DOHH2 (cell line): ENCODE results near the gene EIF2S1.

Source experiments
- CTCF ChIP-seq: fragments of 200-600 bp; sonication (generic); IDR thresholded peaks from one replicate; pipeline ENCODE4 v1.5.1; 2014; ENCODE audit warnings: antibody characterized with exemption, mild to moderate bottlenecking, low read depth, low read length; ENCODE audit not compliant: poor library complexity, severe bottlenecking
- EZH2phosphoT487 ChIP-seq: fragments of 200-600 bp; sonication (generic); IDR thresholded peaks from 2 replicates; pipeline ENCODE4 v1.6.1; 2017; ENCODE audit warnings: borderline replicate concordance, mild to moderate bottlenecking, antibody characterized with exemption, low read length, moderate library complexity, mixed read lengths

GRCh38 chr14:67370830-67371229 lies 10.7 kb downstream of the EIF2S1 start:
- TF ChIP-seq CTCF = no peak
- no peak for TF ChIP-seq EZH2phosphoT487
